Endothelial cell of umbilical vein (primary cell): ENCODE results near the gene RNF227. TPM values are rescaled to one million over a fixed set of nuclear protein-coding genes. Genes with fewer than 3 reads are reported as not detected.

ENCODE experiments used
- BruUV-seq: library from RNA; stranded (reverse); fragments of 400-500 nt; replicated peaks from 2 replicates; lab custom pipeline; 2021; lab: Mats Ljungman, UMichigan
- CTCF ChIA-PET: fragments of 300-600, 350-600 bp; sonication (Branson Sonifier 250); formaldehyde crosslinking; loops from one replicate; lab custom pipeline; 2021; ENCODE audit warnings: antibody characterized with exemption, inconsistent platforms; lab: Charles Lee
- POLR2A ChIA-PET: fragments of 300-600, 350-600 bp; sonication (Branson Sonifier 250); formaldehyde crosslinking; loops from one replicate; lab custom pipeline; 2021; ENCODE audit warnings: antibody characterized with exemption, inconsistent platforms; lab: Charles Lee
- DNase-seq: peaks from one replicate; pipeline ENCODE4 v3.0.0-alpha.2; 2011; ENCODE audit warnings: low read depth, low spot score
- FAIRE-seq: peaks from 2 replicates; lab custom pipeline; 2011; peaks lifted over from hg19 to GRCh38; lab: Jason Lieb, UNC
- H2AFZ ChIP-seq: 2 replicates; pipeline ENCODE4 v1.6.0; 2012; ENCODE audit warnings: low read depth, low read length, control low read depth, inconsistent platforms
- H3K27ac ChIP-seq: 2 replicates; pipeline ENCODE4 v1.5.1; 2011; ENCODE audit warnings: low read depth, mild to moderate bottlenecking, control low read depth, low read length, moderate library complexity; ENCODE audit not compliant: insufficient read depth
- H3K27me3 ChIP-seq, 2 experiments: 2 replicates each; pipeline versions ENCODE4 v1.6.0 to v1.6.1; 2011; ENCODE audit warnings: low read length in 2 of 2, mixed read lengths in 1 of 2; ENCODE audit not compliant: control insufficient read depth in 2 of 2, insufficient read depth in 2 of 2
- H3K36me3 ChIP-seq, 2 experiments: 2 replicates in 1 of 2; 3 replicates in 1 of 2; pipeline ENCODE4 v1.5.1; 2011; ENCODE audit warnings: low read length in 2 of 2, mild to moderate bottlenecking in 1 of 2, moderate library complexity in 1 of 2; ENCODE audit not compliant: control insufficient read depth in 2 of 2, insufficient read depth in 2 of 2; ENCODE audit errors: extremely low read depth in 1 of 2
- H3K4me1 ChIP-seq: 3 replicates; pipeline ENCODE4 v1.5.1; 2011; ENCODE audit warnings: mild to moderate bottlenecking, low read length; ENCODE audit not compliant: control insufficient read depth, insufficient read depth; ENCODE audit errors: extremely low read depth
- H3K4me2 ChIP-seq: 2 replicates; pipeline ENCODE4 v1.6.1; 2011; ENCODE audit warnings: low read length, control low read depth, mixed read lengths; ENCODE audit not compliant: insufficient read depth
- H3K4me3 ChIP-seq, 3 experiments: fragments of 200-600 bp in 1 of 3; sonication (generic), shearing (Covaris generic) in 1 of 3; replicated peaks in 1 of 3; 2 replicates each; pipeline ENCODE4 v1.5.1; 2011 to 2016; ENCODE audit warnings: control low read depth in 3 of 3, low read length in 3 of 3, mild to moderate bottlenecking in 2 of 3, inconsistent platforms in 1 of 3, low read depth in 1 of 3, moderate library complexity in 1 of 3; ENCODE audit not compliant: insufficient read depth in 1 of 3
- H3K79me2 ChIP-seq: 2 replicates; pipeline ENCODE4 v1.6.0; 2012; ENCODE audit warnings: low read length, inconsistent platforms; ENCODE audit not compliant: control insufficient read depth, insufficient read depth
- H3K9ac ChIP-seq: replicated peaks from 2 replicates; pipeline ENCODE3; 2011; ENCODE audit warnings: low read length, control low read depth; ENCODE audit not compliant: insufficient read depth; ENCODE audit errors: extremely low read depth
- H3K9me1 ChIP-seq: replicated peaks from 3 replicates; pipeline ENCODE4 v1.6.0; 2011; ENCODE audit warnings: mild to moderate bottlenecking, low read length; ENCODE audit not compliant: control insufficient read depth, insufficient read depth; ENCODE audit errors: extremely low read depth
- H3K9me3 ChIP-seq: replicated peaks from 2 replicates; pipeline ENCODE4 v1.5.1; 2012; ENCODE audit warnings: low read length, inconsistent platforms; ENCODE audit not compliant: control insufficient read depth, insufficient read depth
- H4K20me1 ChIP-seq: replicated peaks from 2 replicates; pipeline ENCODE3; 2011; ENCODE audit warnings: mild to moderate bottlenecking, low read length; ENCODE audit not compliant: control insufficient read depth, insufficient read depth; ENCODE audit errors: extremely low read depth
- EZH2 ChIP-seq: IDR thresholded peaks from 2 replicates; pipeline ENCODE4 v1.6.1; 2012; ENCODE audit warnings: borderline replicate concordance, low read depth, mild to moderate bottlenecking, moderate library complexity, low read length, inconsistent platforms; ENCODE audit not compliant: severe bottlenecking
- FOS ChIP-seq: IDR thresholded peaks from 2 replicates; pipeline ENCODE4 v1.6.1; 2011; ENCODE audit warnings: mild to moderate bottlenecking, low read length, moderate library complexity, borderline replicate concordance; ENCODE audit not compliant: insufficient read depth
- GATA2 ChIP-seq: IDR thresholded peaks from 2 replicates; pipeline ENCODE4 v1.7.0; 2011; ENCODE audit warnings: low read depth, mild to moderate bottlenecking, moderate library complexity, mixed read lengths, low read length; ENCODE audit not compliant: insufficient read length, insufficient read depth
- JUN ChIP-seq: IDR thresholded peaks from 2 replicates; pipeline ENCODE4 v1.6.1; 2011; ENCODE audit warnings: borderline replicate concordance, low read depth; ENCODE audit not compliant: insufficient read length, insufficient read depth
- MYC ChIP-seq: IDR thresholded peaks from one replicate; pipeline ENCODE4 v1.6.1; 2011; ENCODE audit warnings: mild to moderate bottlenecking, low read depth, low read length
- POLR2A ChIP-seq: IDR thresholded peaks from 2 replicates; pipeline ENCODE4 v1.6.1; 2012; ENCODE audit warnings: low read depth, mild to moderate bottlenecking, control low read depth, low read length
- POLR2AphosphoS5 ChIP-seq: IDR thresholded peaks from 2 replicates; pipeline ENCODE4 v1.6.1; 2012; ENCODE audit warnings: low read depth, mild to moderate bottlenecking, control low read depth, low read length, moderate library complexity; ENCODE audit not compliant: insufficient read depth
- dilution Hi-C: fragments of 300-500 bp; cut with MboI; formaldehyde crosslinking; loops from one replicate; pipeline ENCODE4 v1.15.0; 2019; ENCODE audit warnings: low sequenced_read_pairs; ENCODE audit not compliant: extremely low pct_ligation_motif_present
- intact Hi-C: fragments of 100-400 bp; cut with micrococcal nuclease; formaldehyde crosslinking; loops from one replicate; pipeline ENCODE4 v1.10.0; 2022
- polyA plus RNA-seq, 4 experiments: library from polyadenylated mRNA; depleted of rRNA in 3 of 4; stranded (reverse) in 3 of 4; unstranded in 1 of 4; fragments of >200 nt; gene quantifications; 2 replicates each; pipeline versions ENCODE4 v1.2.1 to v1.2.3, GENCODE V29; 2011 to 2012; ENCODE audit warnings: missing spikeins in 1 of 4
- total RNA-seq: library from RNA; stranded (reverse); gene quantifications from 2 replicates; pipeline ENCODE4 v1.2.3, GENCODE V29; 2021
- TF ChIP-seq, protein P1 (sequence below): IDR thresholded peaks from 2 replicates; pipeline ENCODE4 v1.6.1; 2011; ENCODE audit not compliant: insufficient read depth, insufficient read length
- TF ChIP-seq, protein P2 (sequence below), 2 donors: IDR thresholded peaks; 1 replicate in 1 of 2; 2 replicates in 1 of 2; pipeline ENCODE4 v1.5.1; 2011; ENCODE audit warnings: low read length in 2 of 2, mild to moderate bottlenecking in 2 of 2, moderate library complexity in 2 of 2, control low read depth in 1 of 2, inconsistent platforms in 1 of 2, low read depth in 1 of 2; ENCODE audit not compliant: insufficient read depth in 1 of 2; ENCODE audit errors: extremely low read depth in 1 of 2

Gene RNF227
- total and polyA plus RNA-seq, 2 donors (not counting 3 experiments of a cell fraction or from before 2014, with no cell fraction given): 0.58 to 0.76 TPM

DNA sequence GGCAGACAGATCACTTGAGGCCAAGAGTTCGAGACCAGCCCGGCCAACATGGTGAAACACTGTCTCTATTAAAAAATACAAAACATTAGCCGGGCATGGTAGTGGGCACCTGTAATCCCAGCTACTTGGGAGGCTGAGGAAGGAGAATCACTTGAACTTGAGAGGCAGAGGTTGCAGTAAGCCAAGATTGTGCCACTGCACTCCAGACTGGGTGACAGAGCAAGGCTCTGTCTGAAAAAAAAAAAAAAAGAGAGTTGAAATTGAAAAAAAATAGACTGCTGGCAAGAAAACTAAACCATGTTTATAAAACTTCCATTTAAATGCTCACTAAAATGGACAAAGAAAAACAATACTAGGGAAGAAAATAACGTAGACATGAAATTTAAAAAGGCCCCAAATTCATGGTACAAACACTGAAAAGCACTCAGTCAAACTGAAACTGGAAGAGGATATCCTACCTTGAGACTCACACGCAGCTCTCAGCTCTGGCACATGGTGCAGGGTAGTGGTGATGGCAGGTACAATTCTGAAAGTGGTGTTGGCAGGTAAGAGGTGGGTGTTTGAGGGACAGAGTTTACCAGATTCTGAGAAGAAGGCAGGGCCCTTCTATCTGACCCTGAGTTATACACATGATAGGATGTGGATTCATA, 35.2 kb upstream of the RNF227 start:
- Histone ChIP-seq H3K4me3 (no peak overlapping the region), H3K9ac (no peak overlapping the region), H3K27ac (no peak overlapping the region), H3K79me2 (no peaks in the 10 kb centered on the region), H3K9me1 (no peaks in the 10 kb centered on the region), H3K36me3 (peaks cover 6 to 13% of the 10 kb centered on the region in 2 experiments), H3K27me3 (no peaks in the 10 kb centered on the region), H2AFZ (no peak overlapping the region), H3K9me3 (no peaks in the 10 kb centered on the region), H3K4me2 (no peak overlapping the region), H3K4me1 (no peaks in the 10 kb centered on the region), H4K20me1 (no peaks in the 10 kb centered on the region)
- dilution Hi-C loops: no loop called here
- intact Hi-C loops: no loop called here
- TF ChIP-seq, protein P1, sequence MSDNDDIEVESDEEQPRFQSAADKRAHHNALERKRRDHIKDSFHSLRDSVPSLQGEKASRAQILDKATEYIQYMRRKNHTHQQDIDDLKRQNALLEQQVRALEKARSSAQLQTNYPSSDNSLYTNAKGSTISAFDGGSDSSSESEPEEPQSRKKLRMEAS: no peak
- TF ChIP-seq MYC (no peak), FOS (no peak), GATA2 (no peak), POLR2AphosphoS5 (no peak), POLR2A (no peak), JUN (no peak), EZH2 (no peak)
- TF ChIP-seq, protein P2, sequence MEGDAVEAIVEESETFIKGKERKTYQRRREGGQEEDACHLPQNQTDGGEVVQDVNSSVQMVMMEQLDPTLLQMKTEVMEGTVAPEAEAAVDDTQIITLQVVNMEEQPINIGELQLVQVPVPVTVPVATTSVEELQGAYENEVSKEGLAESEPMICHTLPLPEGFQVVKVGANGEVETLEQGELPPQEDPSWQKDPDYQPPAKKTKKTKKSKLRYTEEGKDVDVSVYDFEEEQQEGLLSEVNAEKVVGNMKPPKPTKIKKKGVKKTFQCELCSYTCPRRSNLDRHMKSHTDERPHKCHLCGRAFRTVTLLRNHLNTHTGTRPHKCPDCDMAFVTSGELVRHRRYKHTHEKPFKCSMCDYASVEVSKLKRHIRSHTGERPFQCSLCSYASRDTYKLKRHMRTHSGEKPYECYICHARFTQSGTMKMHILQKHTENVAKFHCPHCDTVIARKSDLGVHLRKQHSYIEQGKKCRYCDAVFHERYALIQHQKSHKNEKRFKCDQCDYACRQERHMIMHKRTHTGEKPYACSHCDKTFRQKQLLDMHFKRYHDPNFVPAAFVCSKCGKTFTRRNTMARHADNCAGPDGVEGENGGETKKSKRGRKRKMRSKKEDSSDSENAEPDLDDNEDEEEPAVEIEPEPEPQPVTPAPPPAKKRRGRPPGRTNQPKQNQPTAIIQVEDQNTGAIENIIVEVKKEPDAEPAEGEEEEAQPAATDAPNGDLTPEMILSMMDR (IDR thresholded peaks at IDR 0.05; ENCODE audit: extremely low read depth in 1 of 2, insufficient read depth in 1 of 2, low read depth in 1 of 2, low read length in 2 of 2): no peak
- DNase-seq: no peak
- no peak for FAIRE-seq
- POLR2A ChIA-PET: no interaction called here
- BruUV-seq: no TSS peak
- CTCF ChIA-PET: no interaction called here
